GM23248 (cell line): ENCODE data around the gene POMZP3. TPM values are rescaled to one million over a fixed set of nuclear protein-coding genes. Genes with fewer than 3 reads are reported as not detected.
"Not testable (repeated sequence)": the region's sequence is repeated elsewhere in the genome, so short reads cannot be mapped to it uniquely, and the experiment has no call there.

Source experiments
- DNase-seq: peaks from one replicate; pipeline ENCODE4 v3.0.0-alpha.2; 2015
- H2AFZ ChIP-seq: fragments of 200-600 bp; sonication (generic); 2 replicates; pipeline ENCODE4 v1.6.1; 2016; ENCODE audit warnings: antibody characterized with exemption
- H3F3A ChIP-seq: fragments of 200-600 bp; sonication (generic); 2 replicates; pipeline ENCODE4 v1.6.1; 2016; ENCODE audit warnings: mild to moderate bottlenecking, antibody characterized with exemption, mixed run types; ENCODE audit not compliant: insufficient read depth
- H3K27ac ChIP-seq: fragments of 200-600 bp; sonication (generic); 2 replicates; pipeline ENCODE4 v1.5.1; 2016; ENCODE audit warnings: mild to moderate bottlenecking
- H3K27me3 ChIP-seq: fragments of 200-600 bp; sonication (generic); replicated peaks from 2 replicates; pipeline ENCODE4 v1.6.1; 2016; ENCODE audit warnings: mild to moderate bottlenecking; ENCODE audit not compliant: insufficient read depth
- H3K36me3 ChIP-seq: fragments of 200-600 bp; sonication (generic); 2 replicates; pipeline ENCODE4 v1.6.1; 2016; ENCODE audit warnings: low read depth, mild to moderate bottlenecking
- H3K4me1 ChIP-seq: fragments of 200-600 bp; sonication (generic); 2 replicates; pipeline ENCODE4 v1.6.1; 2016; ENCODE audit warnings: mild to moderate bottlenecking; ENCODE audit not compliant: insufficient read depth
- H3K4me2 ChIP-seq: fragments of 200-600 bp; sonication (generic); one replicate; pipeline ENCODE4 v1.6.1; 2016; ENCODE audit warnings: mild to moderate bottlenecking; ENCODE audit not compliant: unreplicated experiment
- H3K4me3 ChIP-seq: fragments of 200-600 bp; sonication (generic); 2 replicates; pipeline ENCODE4 v1.5.1; 2016; ENCODE audit warnings: mild to moderate bottlenecking
- H3K79me2 ChIP-seq: fragments of 200-600 bp; sonication (generic); 2 replicates; pipeline ENCODE4 v1.6.1; 2016; ENCODE audit warnings: mild to moderate bottlenecking; ENCODE audit not compliant: insufficient read depth
- H3K9ac ChIP-seq: fragments of 200-600 bp; sonication (generic); 2 replicates; pipeline ENCODE4 v1.6.1; 2016; ENCODE audit warnings: mild to moderate bottlenecking
- H3K9me2 ChIP-seq: fragments of 200-600 bp; sonication (generic); 2 replicates; pipeline ENCODE4 v1.6.1; 2016; ENCODE audit warnings: mixed run types, mild to moderate bottlenecking, moderate library complexity; ENCODE audit not compliant: insufficient read depth
- H3K9me3 ChIP-seq: fragments of 200-600 bp; sonication (generic); one replicate; pipeline ENCODE4 v1.6.1; 2017; ENCODE audit warnings: low read depth
- H4K20me1 ChIP-seq: fragments of 200-600 bp; sonication (generic); 2 replicates; pipeline ENCODE4 v1.6.0; 2016; ENCODE audit not compliant: insufficient read depth
- WGBS, 2 experiments: methylation state at CpG; one replicate each; pipeline ENCODE4 v1.1.6; 2015 to 2017; ENCODE audit warnings: low lambda C conversion rate in 2 of 2, low coverage in 1 of 2; ENCODE audit errors: missing lambda C conversion rate in 2 of 2; 5-methylcytosine and 5-hydroxymethylcytosine counted together
- in situ Hi-C: fragments of 300-500 bp; cut with MboI; formaldehyde crosslinking; loops from 2 replicates; pipeline ENCODE4 v1.15.0; 2020
- polyA plus RNA-seq: library from polyadenylated mRNA; unstranded; fragments of >200 nt; fragmentation: Nextera tagmentation; extraction: Ambion mirVana; gene quantifications from 2 replicates; pipeline ENCODE4 v1.2.1, GENCODE V29; 2016
- total RNA-seq: library from RNA; depleted of rRNA; stranded (reverse); fragments of >200 nt; shearing (Covaris generic); gene quantifications from 2 replicates; pipeline ENCODE4 v1.2.3, GENCODE V29; 2014

POMZP3 gene
- total and polyA plus RNA-seq, 2 experiments from 2014 or later: 5.9 to 16.5 TPM

- Histone ChIP-seq H3K79me2 (peaks cover 18% of the 10 kb centered on the region), H3K9ac (peak overlapping the region; percentile 99), H3K4me3 (peak overlapping the region; percentile 77), H3K4me2 (peak overlapping the region; percentile 85), H3K27ac (peak overlapping the region; percentile 90)
- H3K9me2 ChIP-seq, H3K9me3 ChIP-seq, H3K27me3 ChIP-seq, in situ Hi-C loops, H2AFZ ChIP-seq, H3F3A ChIP-seq, H3K4me1 ChIP-seq, H4K20me1 ChIP-seq, H3K36me3 ChIP-seq: not testable (repeated sequence)
- DNase-seq: peak; percentile 35
- 1% methylated on average over 10 to 16 of the region's 34 CpGs for WGBS, 2 experiments
Measured at GRCh38 chr7:76626581-76626980, 498 bp downstream of the POMZP3 start.

GRCh38 chr7:76619439-76620190, 7.5 kb downstream of the POMZP3 start:
- H2AFZ ChIP-seq, H3K9me2 ChIP-seq, H3K4me1 ChIP-seq, H3K9ac ChIP-seq, DNase-seq, H3K79me2 ChIP-seq, H3F3A ChIP-seq, in situ Hi-C loops, H3K4me3 ChIP-seq, H4K20me1 ChIP-seq, H3K27me3 ChIP-seq, H3K9me3 ChIP-seq, H3K4me2 ChIP-seq, H3K36me3 ChIP-seq: not testable (repeated sequence)
- WGBS, 2 experiments: 25 to 41% methylated on average over 4 of the region's 13 CpGs
- 0 out of 2 replicates have a peak overlapping the region, but pooled peaks have one; percentile 15 for H3K27ac ChIP-seq

- H2AFZ ChIP-seq, H3K4me2 ChIP-seq, H3K79me2 ChIP-seq, H3K36me3 ChIP-seq, H3K4me1 ChIP-seq, H3F3A ChIP-seq, H3K27me3 ChIP-seq, H3K27ac ChIP-seq, in situ Hi-C loops, H3K9me3 ChIP-seq, H4K20me1 ChIP-seq, H3K9me2 ChIP-seq, H3K9ac ChIP-seq, H3K4me3 ChIP-seq: not testable (repeated sequence)
- WGBS, 2 experiments: 0 to 40% methylated on average over 1 to 2 of the region's 3 CpGs
- peak; percentile 65 for DNase-seq
Measured at GRCh38 chr7:76613783-76614182, 13.3 kb downstream of the POMZP3 start.

- no CpG with 5 or more reads among the region's 3 CpGs for WGBS, 2 experiments
- peaks cover 11% of the 10 kb centered on the region for H3K79me2 ChIP-seq
- H3K4me2 ChIP-seq, H3K9me2 ChIP-seq, H3F3A ChIP-seq, H3K4me1 ChIP-seq, H3K9me3 ChIP-seq, H2AFZ ChIP-seq, DNase-seq, H3K27ac ChIP-seq, H4K20me1 ChIP-seq, in situ Hi-C loops, H3K4me3 ChIP-seq, H3K9ac ChIP-seq, H3K27me3 ChIP-seq, H3K36me3 ChIP-seq: not testable (repeated sequence)
Measured at GRCh38 chr7:76612232-76612631, 14.8 kb downstream of the POMZP3 start.

GRCh38 chr7:76609864-76610263, 17.2 kb downstream of the POMZP3 start:
- H3F3A ChIP-seq, H2AFZ ChIP-seq, H3K4me1 ChIP-seq, H3K9me3 ChIP-seq, H3K9ac ChIP-seq, H3K4me3 ChIP-seq, H3K9me2 ChIP-seq, H4K20me1 ChIP-seq, H3K27me3 ChIP-seq, in situ Hi-C loops, H3K36me3 ChIP-seq, H3K27ac ChIP-seq, DNase-seq, H3K4me2 ChIP-seq: not testable (repeated sequence)
- WGBS, 2 experiments: 92 to 100% methylated on average over 1 of the region's 10 CpGs
- H3K79me2 ChIP-seq: peaks cover 13% of the 10 kb centered on the region

- WGBS, 2 experiments: 58 to 81% methylated on average over 3 to 4 of the region's 7 CpGs
Measured at GRCh38 chr7:76608469-76608868, 18.6 kb downstream of the POMZP3 start.

GRCh38 chr7:76606027-76606426, 21.1 kb downstream of the POMZP3 start:
- peaks cover 19% of the 10 kb centered on the region for H3K79me2 ChIP-seq
- 1% methylated on average over 5 to 6 of the region's 6 CpGs for WGBS, 2 experiments
- H3K4me2 ChIP-seq: peak overlapping the region; percentile 68
- H3K36me3 ChIP-seq, H3K9me3 ChIP-seq, H4K20me1 ChIP-seq, H3K27me3 ChIP-seq, H2AFZ ChIP-seq, H3K4me3 ChIP-seq, H3K4me1 ChIP-seq, H3K9ac ChIP-seq, H3K9me2 ChIP-seq, in situ Hi-C loops, H3F3A ChIP-seq: not testable (repeated sequence)
- peak overlapping the region; percentile 46 for H3K27ac ChIP-seq
- peak; percentile 74 for DNase-seq

More at GRCh38 chr7:76608469-76608868, 18.6 kb downstream of the POMZP3 start:
- H3K9me3 ChIP-seq, in situ Hi-C loops, H3K36me3 ChIP-seq, H4K20me1 ChIP-seq, H2AFZ ChIP-seq, H3K9me2 ChIP-seq, H3K4me1 ChIP-seq, H3F3A ChIP-seq, DNase-seq, H3K4me2 ChIP-seq, H3K27ac ChIP-seq, H3K9ac ChIP-seq, H3K4me3 ChIP-seq, H3K27me3 ChIP-seq: not testable (repeated sequence)
- H3K79me2 ChIP-seq: peaks cover 13% of the 10 kb centered on the region
